Keratinocyte (primary cell): ENCODE data around the gene CPPED1.
"Not testable (repeated sequence)": the region's sequence is repeated elsewhere in the genome, so short reads cannot be mapped to it uniquely, and the experiment has no call there.

Experiments used
- CTCF ChIP-seq, 3 experiments: IDR thresholded peaks in 1 of 3; conservative IDR thresholded peaks in 1 of 3; optimal IDR thresholded peaks in 1 of 3; 2 replicates in 2 of 3; 3 replicates in 1 of 3; pipeline versions ENCODE3 to v1.5.1; 2011; ENCODE audit warnings: low read length in 3 of 3, mild to moderate bottlenecking in 3 of 3, moderate library complexity in 2 of 3, control low read depth in 1 of 3, inconsistent platforms in 1 of 3; ENCODE audit not compliant: insufficient read depth in 2 of 3; ENCODE audit errors: extremely low read depth in 1 of 3
- EZH2 ChIP-seq: IDR thresholded peaks from one replicate; pipeline ENCODE4 v1.6.1; 2012; ENCODE audit warnings: inconsistent platforms, mild to moderate bottlenecking, low read length, moderate library complexity

DNA sequence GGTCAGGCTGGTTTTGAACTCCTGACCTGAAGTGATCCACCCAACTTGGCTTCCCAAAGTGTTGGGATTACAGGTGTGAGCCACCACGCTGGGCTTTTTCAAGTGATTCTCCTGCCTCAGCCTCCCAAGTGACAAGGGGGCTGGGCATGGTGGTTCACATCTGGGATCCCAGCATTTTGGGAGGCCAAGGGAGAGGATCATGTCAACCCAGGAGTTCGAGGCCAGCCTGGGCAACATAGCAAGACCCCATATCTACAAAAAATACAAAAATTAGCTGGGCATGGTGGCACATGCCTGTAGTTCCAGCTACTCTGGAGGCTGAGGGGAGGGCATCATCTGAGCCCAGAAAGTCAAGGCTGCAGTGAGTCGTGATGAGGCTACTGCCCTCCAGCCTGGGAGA, 10.0 kb upstream of the CPPED1 start:
- not testable (repeated sequence) for TF ChIP-seq CTCF (optimal IDR thresholded peaks at IDR 0.05 in 1 of 3, IDR thresholded peaks at IDR 0.05 in 1 of 3, conservative IDR thresholded peaks at IDR 0.05 in 1 of 3; ENCODE audit: extremely low read depth in 1 of 3, insufficient read depth in 2 of 3, low read length in 3 of 3); EZH2
